ENCODE measurements around the gene ENOX1. TPM values are rescaled to one million over a fixed set of nuclear protein-coding genes. Genes with fewer than 3 reads are reported as not detected.

The ENOX1 gene
- total and polyA plus RNA-seq, 4 donors, result 0.33 to 7.7 (median 1.1) TPM

DNA sequence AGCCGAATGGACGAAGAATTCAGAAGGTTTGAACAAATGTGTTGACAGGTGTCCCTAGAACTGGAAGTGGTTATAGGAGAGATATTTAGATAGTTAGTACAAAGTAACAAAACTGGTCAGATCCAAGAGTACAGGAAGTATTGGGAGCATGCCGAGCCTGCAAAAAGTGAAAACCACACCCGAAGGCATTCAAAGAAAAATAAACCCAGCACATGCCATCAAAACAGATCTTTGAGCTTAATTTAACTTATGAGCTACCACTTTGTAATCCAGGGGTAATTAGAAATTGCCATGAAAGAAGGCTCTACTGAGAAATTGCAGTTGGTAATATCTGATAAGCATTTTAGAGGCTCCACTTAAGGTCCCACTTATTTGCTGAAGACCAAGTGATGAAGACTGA, 549.2 kb downstream of the ENOX1 start:
- Histone ChIP-seq H3K36me3 (ENCODE audit: control insufficient read depth in 4 of 4, insufficient read depth in 4 of 4, low read length in 4 of 4) (no peaks in the 10 kb centered on the region), H3K9me3 (ENCODE audit: control insufficient read depth in 4 of 4, insufficient read depth in 3 of 4, low read length in 3 of 4) (no peaks in the 10 kb centered on the region), H3K27me3 (ENCODE audit: control insufficient read depth in 3 of 3, insufficient read depth in 3 of 3, low read length in 2 of 3) (no peaks in the 10 kb centered on the region), H3K27ac (ENCODE audit: low read depth in 1 of 2, low read length in 1 of 2) (no peak overlapping the region), H3K4me1 (ENCODE audit: control insufficient read depth in 5 of 5, insufficient read depth in 5 of 5, low read length in 5 of 5) (peaks cover 0 to 6% (median 0%) of the 10 kb centered on the region in 5 donors), H3K9ac (ENCODE audit: insufficient read depth in 1 of 2, low read length in 2 of 2) (no peak overlapping the region), H3K4me3 (no peak overlapping the region)
- TF ChIP-seq, protein P1, sequence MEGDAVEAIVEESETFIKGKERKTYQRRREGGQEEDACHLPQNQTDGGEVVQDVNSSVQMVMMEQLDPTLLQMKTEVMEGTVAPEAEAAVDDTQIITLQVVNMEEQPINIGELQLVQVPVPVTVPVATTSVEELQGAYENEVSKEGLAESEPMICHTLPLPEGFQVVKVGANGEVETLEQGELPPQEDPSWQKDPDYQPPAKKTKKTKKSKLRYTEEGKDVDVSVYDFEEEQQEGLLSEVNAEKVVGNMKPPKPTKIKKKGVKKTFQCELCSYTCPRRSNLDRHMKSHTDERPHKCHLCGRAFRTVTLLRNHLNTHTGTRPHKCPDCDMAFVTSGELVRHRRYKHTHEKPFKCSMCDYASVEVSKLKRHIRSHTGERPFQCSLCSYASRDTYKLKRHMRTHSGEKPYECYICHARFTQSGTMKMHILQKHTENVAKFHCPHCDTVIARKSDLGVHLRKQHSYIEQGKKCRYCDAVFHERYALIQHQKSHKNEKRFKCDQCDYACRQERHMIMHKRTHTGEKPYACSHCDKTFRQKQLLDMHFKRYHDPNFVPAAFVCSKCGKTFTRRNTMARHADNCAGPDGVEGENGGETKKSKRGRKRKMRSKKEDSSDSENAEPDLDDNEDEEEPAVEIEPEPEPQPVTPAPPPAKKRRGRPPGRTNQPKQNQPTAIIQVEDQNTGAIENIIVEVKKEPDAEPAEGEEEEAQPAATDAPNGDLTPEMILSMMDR (IDR thresholded peaks at IDR 0.05; ENCODE audit: control extremely low read depth, extremely low read depth), result no peak
- DNase-seq (no peak), ATAC-seq (ENCODE audit: insufficient read depth, low FRiP score) (no peak)
- whole genome bisulfite sequencing, 2 donors, result 76 to 90% methylated on average over 4 of the region's 4 CpGs

- no peak overlapping the region for H3K4me3 ChIP-seq
- H3K9ac ChIP-seq (ENCODE audit: insufficient read depth in 1 of 2, low read length in 2 of 2), result no peak overlapping the region
- H3K9me3 ChIP-seq (ENCODE audit: control insufficient read depth in 4 of 4, insufficient read depth in 3 of 4, low read length in 3 of 4), result no peaks in the 10 kb centered on the region
- peaks cover 0 to 6% (median 0%) of the 10 kb centered on the region in 5 donors for H3K4me1 ChIP-seq (ENCODE audit: control insufficient read depth in 5 of 5, insufficient read depth in 5 of 5, low read length in 5 of 5)
- 57 to 79% methylated on average over 1 of the region's 1 CpG for whole genome bisulfite sequencing, 2 donors
- DNase-seq (no peak), ATAC-seq (ENCODE audit: insufficient read depth, low FRiP score) (no peak)
- H3K36me3 ChIP-seq (ENCODE audit: control insufficient read depth in 4 of 4, insufficient read depth in 4 of 4, low read length in 4 of 4), result no peaks in the 10 kb centered on the region
- H3K27me3 ChIP-seq (ENCODE audit: control insufficient read depth in 3 of 3, insufficient read depth in 3 of 3, low read length in 2 of 3), result no peaks in the 10 kb centered on the region
- no peak overlapping the region for H3K27ac ChIP-seq (ENCODE audit: low read depth in 1 of 2, low read length in 1 of 2)
- TF ChIP-seq, protein P1 (IDR thresholded peaks at IDR 0.05; ENCODE audit: control extremely low read depth, extremely low read depth), result no peak
These were observed 551.7 kb downstream of the ENOX1 start for GRCh38 chr13:43235028-43235427.

- WGBS, 2 donors, result 91 to 92% methylated on average over 1 of the region's 1 CpG
- H3K9ac ChIP-seq (ENCODE audit: insufficient read depth in 1 of 2, low read length in 2 of 2), result no peak overlapping the region
- no peak overlapping the region for H3K4me3 ChIP-seq
- no peaks in the 10 kb centered on the region for H3K36me3 ChIP-seq (ENCODE audit: control insufficient read depth in 4 of 4, insufficient read depth in 4 of 4, low read length in 4 of 4)
- no peaks in the 10 kb centered on the region for H3K9me3 ChIP-seq (ENCODE audit: control insufficient read depth in 4 of 4, insufficient read depth in 3 of 4, low read length in 3 of 4)
- peaks cover 0 to 6% (median 0%) of the 10 kb centered on the region in 5 donors for H3K4me1 ChIP-seq (ENCODE audit: control insufficient read depth in 5 of 5, insufficient read depth in 5 of 5, low read length in 5 of 5)
- DNase-seq (no peak), ATAC-seq (ENCODE audit: insufficient read depth, low FRiP score) (no peak)
- TF ChIP-seq, protein P1 (IDR thresholded peaks at IDR 0.05; ENCODE audit: control extremely low read depth, extremely low read depth), result no peak
- no peaks in the 10 kb centered on the region for H3K27me3 ChIP-seq (ENCODE audit: control insufficient read depth in 3 of 3, insufficient read depth in 3 of 3, low read length in 2 of 3)
- H3K27ac ChIP-seq (ENCODE audit: low read depth in 1 of 2, low read length in 1 of 2), result no peak overlapping the region
These were observed 553.9 kb downstream of the ENOX1 start for GRCh38 chr13:43232873-43233265.
